Vagina (tissue), 2 donors: ENCODE data around the gene TRIAP1.

Source experiments
- POLR2A ChIP-seq, 2 donors: fragments of 450-650 bp; IDR thresholded peaks; one replicate each; pipeline ENCODE4 v1.6.1; 2017; ENCODE audit warnings: antibody characterized with exemption in 2 of 2, mild to moderate bottlenecking in 2 of 2, moderate library complexity in 2 of 2
- POLR2AphosphoS5 ChIP-seq, 2 donors: sonication (generic); formaldehyde crosslinking; IDR thresholded peaks; one replicate each; pipeline ENCODE4 v1.9.0; 2017; ENCODE audit warnings: antibody characterized with exemption in 2 of 2, mild to moderate bottlenecking in 2 of 2, low read depth in 1 of 2; ENCODE audit not compliant: insufficient read depth in 1 of 2
- TF ChIP-seq, protein P1 (sequence below), 3 experiments: fragments of 450-650 bp in 2 of 3; fragments of 200-600 bp in 1 of 3; sonication (generic) in 1 of 3; IDR thresholded peaks; one replicate each; pipeline ENCODE4 v1.5.1; 2017 to 2019; ENCODE audit warnings: antibody characterized with exemption in 3 of 3, mild to moderate bottlenecking in 2 of 3, moderate library complexity in 2 of 3

DNA sequence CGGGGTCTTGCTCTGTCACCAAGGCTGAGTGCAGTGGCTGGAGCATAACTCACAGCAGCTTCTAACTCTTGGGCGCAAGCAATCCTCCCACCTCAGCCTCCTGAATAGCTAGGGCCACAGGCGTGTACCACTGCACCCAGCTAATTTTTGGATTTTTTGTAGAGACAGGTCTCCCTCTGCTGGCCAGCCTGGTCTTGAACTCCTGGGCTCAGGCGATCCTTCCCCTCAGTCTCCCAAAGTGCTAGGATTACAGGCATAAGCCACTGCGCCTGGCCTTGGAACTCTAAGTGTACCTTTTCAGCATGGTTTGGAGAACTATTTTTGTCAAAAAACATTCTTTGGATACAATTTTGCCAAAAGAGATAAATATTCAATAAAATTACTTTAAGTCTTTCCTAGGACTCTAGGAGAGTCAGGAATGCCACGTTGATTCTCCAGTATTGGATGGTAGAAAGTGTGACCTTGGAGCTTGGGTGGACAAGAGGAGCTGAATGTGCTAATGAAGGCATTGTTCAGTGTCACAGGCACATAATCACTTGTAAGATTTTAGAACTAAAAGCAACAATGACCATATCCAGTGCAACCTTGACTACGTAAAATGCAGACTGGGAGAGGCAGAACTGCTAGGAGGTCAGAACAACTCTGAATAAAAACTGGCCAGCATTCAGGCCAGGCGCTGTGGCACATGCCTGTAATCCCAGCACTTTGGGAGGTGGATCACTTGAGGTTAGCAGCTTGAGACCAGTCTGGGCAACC lies 20.6 kb upstream of the TRIAP1 start:
- TF ChIP-seq POLR2A (IDR thresholded peaks at IDR 0.05) (no peak), POLR2AphosphoS5 (IDR thresholded peaks at IDR 0.05; ENCODE audit: insufficient read depth in 1 of 2, low read depth in 1 of 2) (no peak)
- TF ChIP-seq, protein P1, sequence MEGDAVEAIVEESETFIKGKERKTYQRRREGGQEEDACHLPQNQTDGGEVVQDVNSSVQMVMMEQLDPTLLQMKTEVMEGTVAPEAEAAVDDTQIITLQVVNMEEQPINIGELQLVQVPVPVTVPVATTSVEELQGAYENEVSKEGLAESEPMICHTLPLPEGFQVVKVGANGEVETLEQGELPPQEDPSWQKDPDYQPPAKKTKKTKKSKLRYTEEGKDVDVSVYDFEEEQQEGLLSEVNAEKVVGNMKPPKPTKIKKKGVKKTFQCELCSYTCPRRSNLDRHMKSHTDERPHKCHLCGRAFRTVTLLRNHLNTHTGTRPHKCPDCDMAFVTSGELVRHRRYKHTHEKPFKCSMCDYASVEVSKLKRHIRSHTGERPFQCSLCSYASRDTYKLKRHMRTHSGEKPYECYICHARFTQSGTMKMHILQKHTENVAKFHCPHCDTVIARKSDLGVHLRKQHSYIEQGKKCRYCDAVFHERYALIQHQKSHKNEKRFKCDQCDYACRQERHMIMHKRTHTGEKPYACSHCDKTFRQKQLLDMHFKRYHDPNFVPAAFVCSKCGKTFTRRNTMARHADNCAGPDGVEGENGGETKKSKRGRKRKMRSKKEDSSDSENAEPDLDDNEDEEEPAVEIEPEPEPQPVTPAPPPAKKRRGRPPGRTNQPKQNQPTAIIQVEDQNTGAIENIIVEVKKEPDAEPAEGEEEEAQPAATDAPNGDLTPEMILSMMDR (IDR thresholded peaks at IDR 0.05): peak in 1 of 3 experiments; percentile 20
